ENCODE measurements around the gene HES5. TPM values are rescaled to one million over a fixed set of nuclear protein-coding genes. Genes with fewer than 3 reads are reported as not detected.
A peak's percentile ranks its signal among the peaks of the same experiment; 100 is the strongest.

The HES5 gene
- total RNA-seq, 2 experiments from 2014 or later: not detected

GRCh38 chr1:2540816-2541492 lies 10.9 kb upstream of the HES5 start:
- Histone ChIP-seq H3K9me3 (ENCODE audit: low read length) (no peaks in the 10 kb centered on the region), H2AFZ (ENCODE audit: low read length) (no peak overlapping the region), H3K27ac (ENCODE audit: low read depth, low read length, poor library complexity, severe bottlenecking) (no peak overlapping the region), H3K9me2 (ENCODE audit: insufficient read depth, low read length) (no peaks in the 10 kb centered on the region), H4K20me1 (ENCODE audit: insufficient read depth, low read length) (no peaks in the 10 kb centered on the region), H3K79me2 (ENCODE audit: insufficient read depth, low read depth, low read length) (no peaks in the 10 kb centered on the region), H3K4me3 (ENCODE audit: low read depth, low read length, poor library complexity, severe bottlenecking) (no peak overlapping the region), H3K4me2 (ENCODE audit: low read length) (no peak overlapping the region), H3K4me1 (ENCODE audit: insufficient read depth, low read length, poor library complexity, severe bottlenecking) (peaks cover 6% of the 10 kb centered on the region), H3K36me3 (ENCODE audit: insufficient read depth, low read length) (no peaks in the 10 kb centered on the region)
- intact Hi-C loops (cut with micrococcal nuclease; ENCODE audit: unreplicated experiment): no loop called here
- CTCF ChIA-PET (ENCODE audit: unreplicated experiment): no interaction called here
- BruUV-seq (replicated peaks): no TSS peak
- POLR2A ChIA-PET: interaction anchor here (0.7 kb wide), 1 partner anchor 96 kb away, joined by 3 read pairs; no protein-coding TSS in a partner anchor
- TF ChIP-seq EZH2phosphoT487 (IDR thresholded peaks at IDR 0.05; ENCODE audit: borderline replicate concordance, low read depth, low read length) (no peak), CTCF (conservative IDR thresholded peaks at IDR 0.05; ENCODE audit: low read length) (no peak)
- DNase-seq (ENCODE audit: low spot score): no peak

- Histone ChIP-seq H2AFZ (ENCODE audit: low read length) (no peak overlapping the region), H3K4me2 (ENCODE audit: low read length) (no peak overlapping the region), H3K79me2 (ENCODE audit: insufficient read depth, low read depth, low read length) (no peaks in the 10 kb centered on the region), H3K9me3 (ENCODE audit: low read length) (no peaks in the 10 kb centered on the region), H3K4me1 (ENCODE audit: insufficient read depth, low read length, poor library complexity, severe bottlenecking) (no peaks in the 10 kb centered on the region), H3K36me3 (ENCODE audit: insufficient read depth, low read length) (no peaks in the 10 kb centered on the region), H4K20me1 (ENCODE audit: insufficient read depth, low read length) (no peaks in the 10 kb centered on the region), H3K4me3 (ENCODE audit: low read depth, low read length, poor library complexity, severe bottlenecking) (no peak overlapping the region), H3K27ac (ENCODE audit: low read depth, low read length, poor library complexity, severe bottlenecking) (no peak overlapping the region), H3K9me2 (ENCODE audit: insufficient read depth, low read length) (no peaks in the 10 kb centered on the region)
- ChIA-PET CTCF (ENCODE audit: unreplicated experiment) (interaction anchor here (0.6 to 1.1 kb wide), 2 partner anchors 13 to 322 kb away, joined by 3 to 7 read pairs; partner anchors contain the start of gene PANK4), POLR2A (no interaction called here)
- TF ChIP-seq EZH2phosphoT487 (IDR thresholded peaks at IDR 0.05; ENCODE audit: borderline replicate concordance, low read depth, low read length): no peak
- peak; percentile 60 for TF ChIP-seq CTCF (conservative IDR thresholded peaks at IDR 0.05; ENCODE audit: low read length)
- peak; percentile 39 for DNase-seq (ENCODE audit: low spot score)
- no TSS peak for BruUV-seq (replicated peaks)
- intact Hi-C loops (cut with micrococcal nuclease; ENCODE audit: unreplicated experiment): no loop called here
These were observed 9.3 kb upstream of the HES5 start for GRCh38 chr1:2539312-2539907.

GRCh38 chr1:2538872-2539271 lies 8.8 kb upstream of the HES5 start:
- no peak for TF ChIP-seq CTCF (conservative IDR thresholded peaks at IDR 0.05; ENCODE audit: low read length)
- no peak for TF ChIP-seq EZH2phosphoT487 (IDR thresholded peaks at IDR 0.05; ENCODE audit: borderline replicate concordance, low read depth, low read length)
- Histone ChIP-seq H3K9me3 (ENCODE audit: low read length) (no peaks in the 10 kb centered on the region), H2AFZ (ENCODE audit: low read length) (no peak overlapping the region), H3K4me3 (ENCODE audit: low read depth, low read length, poor library complexity, severe bottlenecking) (no peak overlapping the region), H3K36me3 (ENCODE audit: insufficient read depth, low read length) (no peaks in the 10 kb centered on the region), H3K9me2 (ENCODE audit: insufficient read depth, low read length) (no peaks in the 10 kb centered on the region), H3K79me2 (ENCODE audit: insufficient read depth, low read depth, low read length) (no peaks in the 10 kb centered on the region), H3K4me2 (ENCODE audit: low read length) (no peak overlapping the region), H3K27ac (ENCODE audit: low read depth, low read length, poor library complexity, severe bottlenecking) (no peak overlapping the region), H3K4me1 (ENCODE audit: insufficient read depth, low read length, poor library complexity, severe bottlenecking) (no peaks in the 10 kb centered on the region), H4K20me1 (ENCODE audit: insufficient read depth, low read length) (no peaks in the 10 kb centered on the region)
- ChIA-PET CTCF (ENCODE audit: unreplicated experiment) (interaction anchor here (1.1 kb wide), 1 partner anchor 12 kb away, joined by 7 read pairs; the partner anchor contains the start of gene PANK4), POLR2A (no interaction called here)
- BruUV-seq (replicated peaks): no TSS peak
- intact Hi-C loops (cut with micrococcal nuclease; ENCODE audit: unreplicated experiment): no loop called here
- no peak for DNase-seq (ENCODE audit: low spot score)
